ENCODE data around the gene GPR32.

- TF ChIP-seq, protein P1, sequence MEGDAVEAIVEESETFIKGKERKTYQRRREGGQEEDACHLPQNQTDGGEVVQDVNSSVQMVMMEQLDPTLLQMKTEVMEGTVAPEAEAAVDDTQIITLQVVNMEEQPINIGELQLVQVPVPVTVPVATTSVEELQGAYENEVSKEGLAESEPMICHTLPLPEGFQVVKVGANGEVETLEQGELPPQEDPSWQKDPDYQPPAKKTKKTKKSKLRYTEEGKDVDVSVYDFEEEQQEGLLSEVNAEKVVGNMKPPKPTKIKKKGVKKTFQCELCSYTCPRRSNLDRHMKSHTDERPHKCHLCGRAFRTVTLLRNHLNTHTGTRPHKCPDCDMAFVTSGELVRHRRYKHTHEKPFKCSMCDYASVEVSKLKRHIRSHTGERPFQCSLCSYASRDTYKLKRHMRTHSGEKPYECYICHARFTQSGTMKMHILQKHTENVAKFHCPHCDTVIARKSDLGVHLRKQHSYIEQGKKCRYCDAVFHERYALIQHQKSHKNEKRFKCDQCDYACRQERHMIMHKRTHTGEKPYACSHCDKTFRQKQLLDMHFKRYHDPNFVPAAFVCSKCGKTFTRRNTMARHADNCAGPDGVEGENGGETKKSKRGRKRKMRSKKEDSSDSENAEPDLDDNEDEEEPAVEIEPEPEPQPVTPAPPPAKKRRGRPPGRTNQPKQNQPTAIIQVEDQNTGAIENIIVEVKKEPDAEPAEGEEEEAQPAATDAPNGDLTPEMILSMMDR (IDR thresholded peaks at IDR 0.05): peak in 1 of 6 experiments; percentile 33
- no peak for TF ChIP-seq POLR2A (IDR thresholded peaks at IDR 0.05)
Observed at GRCh38 chr19:50720921-50721381, 49.3 kb upstream of the GPR32 start.
